HL-60 (cell line): ENCODE results near the gene PRKCD.

Experiments
- DNase-seq, 2 experiments: peaks; one replicate each; pipeline ENCODE4 v3.0.0-alpha.2; 2010 to 2020; ENCODE audit warnings: low read depth in 1 of 2, low spot score in 1 of 2
- H3K27ac ChIP-seq: fragments of 250-450 bp; sonication (Bioruptor Pico); replicated peaks from 2 replicates; pipeline ENCODE4 v1.5.1; 2020; ENCODE audit warnings: mild to moderate bottlenecking, moderate library complexity
- H3K27me3 ChIP-seq: fragments of 250-450 bp; sonication (Bioruptor Pico); 2 replicates; pipeline ENCODE4 v1.5.1; 2021; ENCODE audit warnings: mild to moderate bottlenecking, moderate library complexity; ENCODE audit not compliant: insufficient read depth, poor library complexity, severe bottlenecking
- H3K4me3 ChIP-seq: replicated peaks from 2 replicates; pipeline ENCODE4 v1.5.1; 2011; ENCODE audit warnings: mild to moderate bottlenecking, control low read depth, low read length; ENCODE audit not compliant: insufficient read depth
- CTCF ChIP-seq: IDR thresholded peaks from one replicate; pipeline ENCODE4 v1.5.1; 2011; ENCODE audit warnings: low read length, control low read depth, inconsistent platforms; ENCODE audit not compliant: insufficient read depth
- GABPA ChIP-seq: IDR thresholded peaks from 2 replicates; pipeline ENCODE4 v1.6.1; 2012; ENCODE audit warnings: low read depth
- POLR2AphosphoS5 ChIP-seq: IDR thresholded peaks from 2 replicates; pipeline ENCODE4 v1.6.1; 2012; ENCODE audit warnings: low read depth
- SPI1 ChIP-seq: IDR thresholded peaks from 2 replicates; pipeline ENCODE4 v1.6.1; 2012; ENCODE audit warnings: low read depth, mild to moderate bottlenecking, borderline replicate concordance
- TF ChIP-seq, protein P1 (sequence below): IDR thresholded peaks from 2 replicates; pipeline ENCODE4 v1.6.1; 2012; ENCODE audit warnings: low read depth; ENCODE audit not compliant: insufficient replicate concordance

PRKCD gene

DNA sequence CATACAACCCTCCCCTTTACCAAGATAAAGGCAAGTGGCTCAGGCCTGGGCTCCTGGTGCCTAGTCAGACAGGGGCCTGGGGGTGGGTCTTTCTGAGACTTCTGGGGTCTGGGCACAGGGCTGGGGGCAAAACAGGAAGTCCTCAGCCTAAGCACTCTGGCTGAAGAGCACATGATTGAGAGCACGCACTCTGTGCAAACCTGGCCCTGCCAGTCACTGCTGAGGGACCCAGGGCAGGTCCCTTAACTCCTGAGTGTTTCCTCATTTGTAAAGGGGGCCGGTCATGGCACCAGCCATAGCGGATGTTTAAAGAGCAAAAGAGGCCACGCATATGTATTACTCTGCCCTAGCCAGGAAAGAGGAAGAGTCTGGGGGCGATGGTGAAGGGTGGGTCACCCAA is 78.8 kb downstream of the PRKCD start:
- H3K27me3 ChIP-seq: no peaks in the 10 kb centered on the region
- peak overlapping the region; percentile 88 for H3K27ac ChIP-seq
- DNase-seq: peak in 1 of 2 experiments; percentile 79
- TF ChIP-seq GABPA: no peak
- TF ChIP-seq, protein P1, sequence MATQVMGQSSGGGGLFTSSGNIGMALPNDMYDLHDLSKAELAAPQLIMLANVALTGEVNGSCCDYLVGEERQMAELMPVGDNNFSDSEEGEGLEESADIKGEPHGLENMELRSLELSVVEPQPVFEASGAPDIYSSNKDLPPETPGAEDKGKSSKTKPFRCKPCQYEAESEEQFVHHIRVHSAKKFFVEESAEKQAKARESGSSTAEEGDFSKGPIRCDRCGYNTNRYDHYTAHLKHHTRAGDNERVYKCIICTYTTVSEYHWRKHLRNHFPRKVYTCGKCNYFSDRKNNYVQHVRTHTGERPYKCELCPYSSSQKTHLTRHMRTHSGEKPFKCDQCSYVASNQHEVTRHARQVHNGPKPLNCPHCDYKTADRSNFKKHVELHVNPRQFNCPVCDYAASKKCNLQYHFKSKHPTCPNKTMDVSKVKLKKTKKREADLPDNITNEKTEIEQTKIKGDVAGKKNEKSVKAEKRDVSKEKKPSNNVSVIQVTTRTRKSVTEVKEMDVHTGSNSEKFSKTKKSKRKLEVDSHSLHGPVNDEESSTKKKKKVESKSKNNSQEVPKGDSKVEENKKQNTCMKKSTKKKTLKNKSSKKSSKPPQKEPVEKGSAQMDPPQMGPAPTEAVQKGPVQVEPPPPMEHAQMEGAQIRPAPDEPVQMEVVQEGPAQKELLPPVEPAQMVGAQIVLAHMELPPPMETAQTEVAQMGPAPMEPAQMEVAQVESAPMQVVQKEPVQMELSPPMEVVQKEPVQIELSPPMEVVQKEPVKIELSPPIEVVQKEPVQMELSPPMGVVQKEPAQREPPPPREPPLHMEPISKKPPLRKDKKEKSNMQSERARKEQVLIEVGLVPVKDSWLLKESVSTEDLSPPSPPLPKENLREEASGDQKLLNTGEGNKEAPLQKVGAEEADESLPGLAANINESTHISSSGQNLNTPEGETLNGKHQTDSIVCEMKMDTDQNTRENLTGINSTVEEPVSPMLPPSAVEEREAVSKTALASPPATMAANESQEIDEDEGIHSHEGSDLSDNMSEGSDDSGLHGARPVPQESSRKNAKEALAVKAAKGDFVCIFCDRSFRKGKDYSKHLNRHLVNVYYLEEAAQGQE: no peak
- no peak for TF ChIP-seq CTCF
- TF ChIP-seq POLR2AphosphoS5: peak; percentile 29; the same call in 1 of the 2 replicates
- TF ChIP-seq SPI1: peak; percentile 66
- H3K4me3 ChIP-seq: no peak overlapping the region

GRCh38 chr3:53240989-53241972 is 80.3 kb downstream of the PRKCD start:
- TF ChIP-seq CTCF: no peak
- TF ChIP-seq, protein P1: no peak
- TF ChIP-seq SPI1: no peak
- no peak for TF ChIP-seq GABPA
- TF ChIP-seq POLR2AphosphoS5: no peak

DNA sequence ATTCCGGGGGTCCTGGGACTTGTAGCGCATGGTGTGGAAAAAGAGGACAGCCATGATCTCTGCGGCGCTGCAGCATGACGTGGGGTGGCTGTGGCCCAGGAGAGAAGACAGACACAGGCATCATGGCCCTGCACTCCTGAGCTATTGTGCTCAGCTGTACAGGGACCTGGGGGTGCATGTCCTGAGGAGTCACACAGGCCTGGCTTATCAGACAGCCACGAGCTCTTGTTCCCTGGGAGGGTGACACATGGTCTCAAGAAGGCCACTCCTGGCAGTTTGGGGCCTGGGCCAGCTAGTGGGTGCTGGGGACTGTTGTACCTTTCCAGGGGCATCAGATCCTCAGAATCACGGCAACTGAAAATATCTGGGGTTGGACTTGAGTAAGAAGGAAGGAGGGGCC is 81.1 kb downstream of the PRKCD start:
- peak overlapping the region; percentile 88 for H3K27ac ChIP-seq
- TF ChIP-seq CTCF (no peak), POLR2AphosphoS5 (0 out of 2 replicates have a peak, but pooled peaks have one; percentile 4)
- no peak overlapping the region for H3K4me3 ChIP-seq
- DNase-seq: no peak
- H3K27me3 ChIP-seq: no peaks in the 10 kb centered on the region

More at GRCh38 chr3:53240989-53241972, 80.3 kb downstream of the PRKCD start:
- H3K4me3 ChIP-seq: no peak overlapping the region
- DNase-seq: no peak
- peak overlapping the region; percentile 88 for H3K27ac ChIP-seq
- H3K27me3 ChIP-seq: no peaks in the 10 kb centered on the region
